NCI-H510A (cell line): ENCODE results near the gene SCO1.
"Not testable (repeated sequence)": the region's sequence is repeated elsewhere in the genome, so short reads cannot be mapped to it uniquely, and the experiment has no call there.

Experiments
- DNase-seq: peaks from one replicate; lab custom pipeline; 2025; lab: John Stamatoyannopoulos, UW

Gene SCO1

DNA sequence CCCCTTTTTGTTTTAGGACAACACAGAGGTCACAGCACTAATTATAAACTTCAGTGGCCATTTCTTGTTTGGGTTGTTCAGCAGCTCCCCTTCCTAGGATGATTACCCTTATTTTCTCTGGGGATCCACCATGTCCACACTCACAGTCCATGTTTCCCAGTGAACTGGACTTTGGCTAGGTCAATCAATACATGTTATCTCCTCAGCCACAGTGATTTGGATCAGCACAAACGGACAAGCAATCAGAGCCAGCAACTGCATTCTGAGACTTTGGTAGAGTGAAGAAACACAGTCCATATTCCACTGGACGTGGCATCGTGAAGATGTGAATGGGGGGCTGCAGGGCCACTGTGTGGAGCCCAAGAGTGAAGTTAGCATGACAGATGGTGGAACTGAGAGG lies 27.9 kb upstream of the SCO1 start:
- no peak for DNase-seq

DNA sequence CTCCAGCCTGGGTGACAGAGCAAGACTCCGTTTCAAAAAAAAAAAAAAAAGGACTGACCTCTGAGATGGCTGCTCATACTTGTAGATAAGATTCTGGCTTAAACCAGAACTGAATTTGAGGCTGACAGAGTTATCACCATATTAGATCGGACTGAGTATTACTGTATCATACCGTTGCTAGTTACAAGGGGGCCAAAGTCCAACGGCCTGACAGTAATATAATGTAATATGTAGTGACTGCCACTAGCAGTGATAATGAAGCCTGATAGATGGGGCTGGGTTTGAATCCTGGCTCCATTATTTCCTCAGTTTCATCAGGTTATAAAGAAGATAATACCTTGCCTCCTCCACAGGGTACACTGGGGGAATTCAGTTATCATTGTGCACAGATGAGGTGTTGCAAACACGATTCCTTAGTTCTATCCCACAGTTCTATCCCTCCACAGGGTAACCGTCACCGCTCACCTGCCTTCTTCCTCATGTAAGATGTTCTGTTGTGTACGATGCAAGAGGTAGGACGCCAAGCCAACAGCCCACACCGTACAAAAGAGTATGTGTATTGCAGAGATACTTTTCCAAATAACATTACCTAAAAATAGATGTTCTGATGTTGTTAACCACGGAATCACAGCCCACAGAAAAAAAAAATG lies 27.3 kb upstream of the SCO1 start:
- DNase-seq, result no peak

DNA sequence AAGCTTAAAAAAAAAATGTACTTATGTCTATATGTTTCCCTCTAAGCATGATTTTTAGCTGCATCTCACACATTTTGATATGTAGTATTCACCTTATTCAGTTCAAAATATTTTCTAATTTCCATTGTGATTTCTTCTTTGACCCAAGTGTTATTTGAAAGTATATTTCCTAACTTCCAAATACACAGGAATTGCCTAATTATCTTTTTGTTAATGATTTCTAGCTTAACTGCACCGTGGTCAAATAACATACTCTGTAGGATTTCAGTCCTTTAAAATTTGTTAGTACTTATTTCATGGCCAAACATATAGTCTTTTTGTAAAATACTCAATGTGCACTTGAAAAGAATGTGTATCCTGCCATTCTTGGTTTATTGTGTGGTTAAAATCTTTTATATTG lies 21.2 kb upstream of the SCO1 start:
- no peak for DNase-seq

DNA sequence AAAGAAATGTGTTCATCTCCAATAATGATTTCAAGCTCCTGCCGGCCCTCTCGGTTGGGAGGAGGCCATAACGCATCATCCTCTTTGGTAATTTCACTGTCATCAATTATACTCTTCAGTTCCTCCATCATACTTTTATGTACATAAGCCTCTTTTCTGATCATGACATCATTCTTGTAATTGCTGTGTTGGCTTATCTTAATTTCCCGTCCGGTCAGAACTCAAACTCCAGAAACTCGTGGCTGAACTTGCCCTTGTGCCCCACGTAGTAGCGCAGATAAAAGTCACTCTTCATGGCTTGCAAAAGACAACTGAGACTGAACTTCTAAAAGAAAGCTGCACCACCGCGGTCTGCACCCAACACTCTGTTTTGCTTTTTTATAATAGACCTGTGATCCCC lies 18.9 kb upstream of the SCO1 start:
- no peak for DNase-seq

DNA sequence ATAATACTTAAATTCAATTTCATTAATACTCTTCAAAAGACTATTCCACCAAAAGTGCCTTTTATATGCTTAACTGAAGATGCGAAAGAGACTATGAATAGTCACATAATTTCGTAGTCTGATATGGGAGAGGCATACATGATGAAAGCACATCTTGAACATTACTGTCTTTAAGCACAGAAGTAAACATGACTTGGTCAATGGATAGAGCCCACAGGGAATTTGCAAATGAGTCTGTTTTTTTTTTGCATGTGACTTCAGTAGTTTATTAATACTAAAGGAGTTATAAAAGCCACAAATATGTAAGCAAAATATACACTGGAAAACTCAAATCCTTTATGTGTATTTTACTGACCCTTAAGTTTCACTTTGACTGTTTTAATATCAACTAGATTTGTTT lies 16.0 kb upstream of the SCO1 start:
- DNase-seq, result no peak

DNA sequence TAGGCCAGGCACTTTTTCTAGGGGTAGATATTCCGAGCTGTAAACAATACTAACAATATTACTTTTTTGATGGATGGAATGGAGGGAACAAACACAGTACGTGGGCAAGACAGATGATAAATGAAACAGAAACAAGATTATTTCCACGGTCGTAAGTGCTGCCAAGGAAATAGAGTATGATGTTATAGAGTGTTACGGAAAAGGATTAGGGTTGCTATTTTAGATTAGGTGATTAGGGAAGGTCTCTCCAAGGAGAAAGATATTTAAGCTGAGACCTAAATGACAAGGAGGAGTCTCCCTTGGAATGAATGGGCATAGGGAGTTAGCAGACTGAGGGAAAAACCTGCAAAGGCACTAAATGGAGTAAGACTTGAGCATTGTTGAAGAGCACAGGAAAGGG lies 8.4 kb upstream of the SCO1 start:
- no peak for DNase-seq

DNA sequence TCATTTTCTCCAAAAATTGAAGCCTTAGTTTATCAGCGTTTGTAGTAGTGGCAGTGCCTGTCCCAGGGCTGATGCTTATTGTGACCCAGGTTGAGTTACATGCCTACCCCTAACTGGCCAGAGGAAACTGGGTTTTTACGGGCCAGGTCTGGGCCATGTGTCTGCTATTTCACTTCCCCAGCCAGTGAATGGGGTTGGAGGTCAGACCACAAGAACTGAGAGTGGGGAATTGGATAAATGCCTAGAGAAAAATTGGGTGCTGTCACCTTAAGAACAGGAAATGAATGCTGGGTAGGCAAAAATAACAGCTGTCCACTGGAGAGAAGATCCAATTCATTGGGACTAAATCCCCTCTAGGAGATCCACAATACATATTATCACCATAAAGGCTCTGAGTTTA lies 5.2 kb upstream of the SCO1 start:
- no peak for DNase-seq

DNA sequence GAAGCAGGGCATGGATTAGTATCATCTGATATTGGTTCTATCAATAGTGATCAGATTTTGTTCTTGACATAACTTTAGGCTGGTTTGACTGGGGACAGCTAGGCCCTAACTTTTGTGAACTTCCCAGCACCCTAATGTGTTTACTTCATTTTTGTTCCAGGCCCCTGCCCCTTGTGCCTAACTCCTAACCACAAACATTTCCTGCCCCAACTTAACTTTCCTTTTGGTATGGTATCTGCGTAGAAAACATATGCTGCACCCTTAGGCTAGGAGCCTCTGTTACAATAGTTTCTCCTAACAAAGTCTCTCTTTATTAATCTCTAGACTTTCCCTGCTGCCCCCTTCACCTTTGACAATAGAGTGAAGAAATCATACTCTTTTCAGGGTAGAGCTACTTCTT lies 2.5 kb upstream of the SCO1 start:
- DNase-seq, result no peak

DNA sequence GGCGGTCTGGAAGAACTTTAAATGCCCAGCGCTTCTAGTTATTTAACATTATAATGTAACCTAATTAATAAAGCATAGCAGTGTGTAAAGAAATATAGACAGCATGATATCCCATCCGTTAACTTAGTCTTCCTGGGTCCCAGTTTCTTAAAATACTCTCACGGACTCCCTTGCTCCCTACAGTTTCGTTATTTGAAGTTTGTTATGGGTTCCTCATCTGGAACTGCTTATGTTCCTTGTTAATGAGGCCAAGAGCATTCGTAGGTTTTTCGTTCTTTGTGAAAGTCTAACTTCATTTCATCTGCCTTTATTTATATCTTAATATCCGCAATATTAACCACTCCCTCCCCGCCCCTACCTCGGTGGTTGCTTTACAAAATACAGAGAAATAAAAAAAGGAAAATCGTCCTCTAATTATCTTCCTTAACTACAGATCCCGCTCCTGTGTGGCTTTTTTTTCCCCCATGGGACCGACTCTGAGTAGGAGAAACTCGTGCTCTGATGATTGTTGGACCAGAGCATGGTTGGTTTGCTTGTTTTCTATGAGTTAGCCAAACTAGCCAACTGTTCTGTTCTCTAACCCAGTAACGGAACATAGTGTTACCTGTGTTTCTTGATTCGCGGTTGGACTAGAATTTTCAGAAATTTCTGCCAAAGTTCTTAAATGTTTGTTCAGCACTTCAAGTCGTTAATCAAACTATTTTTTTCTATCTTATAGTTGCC lies 924 bp upstream of the SCO1 start:
- no peak for DNase-seq

DNA sequence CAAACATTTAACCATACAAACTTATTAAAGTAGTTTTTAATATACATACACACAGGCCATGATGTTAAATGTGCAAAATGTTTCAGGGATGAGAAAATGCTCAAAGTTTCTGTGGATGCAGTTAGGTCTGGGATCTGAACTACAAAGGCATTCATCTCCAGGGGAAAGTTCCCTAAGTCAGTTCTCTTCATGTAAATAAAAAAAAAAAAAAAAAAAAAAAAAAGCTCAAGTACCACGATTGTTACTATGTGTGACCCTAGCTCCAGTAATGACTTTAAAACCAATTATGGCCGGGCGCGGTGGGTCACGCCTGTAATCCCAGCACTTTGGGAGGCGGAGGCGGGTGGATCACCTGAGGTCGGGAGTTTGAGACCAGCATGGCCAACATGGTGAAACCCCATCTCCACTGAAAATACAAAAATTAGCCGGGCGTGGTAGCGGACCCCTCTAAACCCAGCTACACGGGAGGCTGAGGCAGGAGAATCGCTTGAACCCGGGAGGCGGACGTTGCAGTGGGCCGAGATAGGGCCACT lies 1.4 kb downstream of the SCO1 start:
- not testable (repeated sequence) for DNase-seq

DNA sequence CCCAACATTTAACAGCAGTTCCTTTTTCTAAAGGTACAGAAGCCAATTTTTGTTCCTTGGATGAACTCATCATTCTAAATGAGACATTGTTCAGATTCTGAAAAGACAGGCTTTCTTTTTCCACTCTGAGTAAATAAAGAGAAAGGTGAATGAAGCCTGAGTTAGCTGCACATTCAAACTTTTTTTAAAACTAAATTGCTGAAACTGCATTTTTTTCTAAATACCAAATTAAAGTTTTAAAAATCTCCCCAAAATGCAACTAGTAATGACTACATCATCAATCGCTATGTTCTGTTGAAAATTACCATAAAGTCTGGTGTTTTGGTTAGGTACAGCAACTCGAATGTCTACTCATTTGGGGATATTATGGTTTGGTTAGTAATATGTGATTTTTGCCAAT lies 9.8 kb downstream of the SCO1 start:
- no peak for DNase-seq

DNA sequence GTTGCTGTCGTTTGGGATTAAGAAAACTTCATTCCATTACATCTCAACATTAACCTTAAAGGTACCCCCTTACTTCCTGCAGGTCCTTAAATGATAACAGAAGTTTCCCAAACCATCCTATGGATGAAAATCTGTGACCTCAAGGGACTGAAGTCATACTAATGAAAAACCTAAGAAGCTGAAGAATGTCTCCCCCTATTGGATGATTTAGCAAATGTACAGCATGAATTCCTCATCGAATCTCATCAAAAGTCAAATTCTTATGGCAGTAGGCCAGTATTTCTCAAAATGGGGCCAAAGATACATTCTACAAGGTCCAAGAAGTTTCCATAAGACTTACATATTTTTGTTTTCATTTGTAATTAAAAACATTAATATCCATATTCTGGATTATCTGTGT lies 13.5 kb downstream of the SCO1 start:
- no peak for DNase-seq

DNA sequence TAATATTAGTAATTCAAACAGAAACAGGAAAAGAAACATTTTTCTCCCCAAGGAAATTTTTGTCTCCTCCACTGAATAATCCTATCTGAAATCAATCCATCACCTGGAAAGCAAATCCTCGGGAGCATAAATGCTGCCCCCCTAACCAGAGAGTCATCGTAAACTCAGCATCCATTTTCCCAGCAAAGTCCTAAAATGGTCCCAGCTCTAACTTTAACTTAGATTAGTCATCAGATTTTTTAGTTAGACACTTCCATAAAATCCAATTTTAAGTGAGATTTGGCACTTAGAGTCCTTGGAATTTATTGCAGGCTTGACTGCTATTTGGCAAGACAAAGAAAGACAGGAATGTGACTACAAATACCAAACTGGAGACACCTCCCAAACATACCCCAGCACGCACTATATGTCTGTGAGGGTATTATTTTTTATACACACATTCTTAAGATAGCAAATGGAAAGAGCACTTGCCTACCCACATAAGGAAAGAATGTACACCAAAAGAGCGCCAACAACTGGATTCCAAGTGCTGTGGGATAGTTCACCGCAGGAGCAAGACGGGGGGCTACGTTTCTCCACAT lies 15.4 kb downstream of the SCO1 start:
- DNase-seq, result no peak

DNA sequence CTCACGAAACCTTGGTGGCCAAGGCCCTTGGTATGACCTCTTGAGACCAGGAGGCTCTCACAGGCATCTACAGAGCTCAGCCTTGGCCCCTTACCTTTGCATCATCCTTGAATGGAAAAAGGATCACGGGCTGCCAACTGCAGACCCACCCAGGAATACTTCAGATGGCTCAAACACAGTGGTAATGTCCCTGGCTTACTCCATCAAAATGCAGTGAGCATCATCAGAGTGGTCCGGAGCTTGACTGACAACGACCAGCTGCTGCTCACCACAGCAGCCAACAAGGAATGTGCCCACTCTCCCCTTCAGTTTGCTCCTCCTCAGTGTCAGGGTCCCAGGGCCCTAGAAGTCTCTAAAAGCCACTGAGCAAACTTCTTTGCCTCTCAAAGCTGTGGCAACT lies 22.6 kb downstream of the SCO1 start:
- DNase-seq, result no peak

DNA sequence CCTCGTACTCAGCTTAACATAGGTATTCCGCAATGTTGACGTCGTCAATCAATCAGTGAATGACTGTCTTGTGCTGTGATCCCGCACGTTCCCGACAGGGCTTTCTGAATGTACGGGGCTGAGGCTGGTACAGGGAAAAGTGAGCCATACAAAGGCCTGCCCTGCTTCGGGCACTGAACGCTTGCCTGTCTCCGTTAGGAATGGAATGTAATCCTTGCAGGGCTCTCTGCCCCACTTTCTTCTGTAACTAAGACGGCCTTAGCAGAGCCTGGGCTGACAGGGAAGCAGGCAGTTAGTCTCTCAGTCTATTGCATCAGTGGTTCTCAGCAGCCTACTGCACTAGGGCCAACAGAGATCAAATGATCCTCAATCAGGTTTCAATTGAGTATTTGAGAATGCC lies 24.0 kb downstream of the SCO1 start:
- DNase-seq, result no peak

DNA sequence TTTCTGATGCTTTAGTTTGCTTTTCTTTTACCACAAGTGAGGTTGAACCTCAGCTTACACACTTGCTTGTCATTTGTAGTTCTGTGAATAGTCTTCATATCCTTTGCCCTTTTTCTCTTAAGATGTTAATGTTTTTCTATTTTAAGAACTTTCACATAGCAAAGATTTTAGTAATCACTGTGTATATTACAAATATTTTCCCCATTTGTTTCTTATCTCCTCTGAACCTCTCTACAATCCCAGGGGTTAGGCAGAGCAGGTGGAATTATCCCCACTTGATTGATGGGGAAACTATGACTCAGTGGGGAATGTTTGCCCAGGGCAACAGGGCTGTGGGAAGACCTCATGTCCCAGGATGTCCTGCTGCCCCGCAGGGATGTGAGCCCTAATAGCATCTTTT lies 28.6 kb downstream of the SCO1 start:
- no peak for DNase-seq

DNA sequence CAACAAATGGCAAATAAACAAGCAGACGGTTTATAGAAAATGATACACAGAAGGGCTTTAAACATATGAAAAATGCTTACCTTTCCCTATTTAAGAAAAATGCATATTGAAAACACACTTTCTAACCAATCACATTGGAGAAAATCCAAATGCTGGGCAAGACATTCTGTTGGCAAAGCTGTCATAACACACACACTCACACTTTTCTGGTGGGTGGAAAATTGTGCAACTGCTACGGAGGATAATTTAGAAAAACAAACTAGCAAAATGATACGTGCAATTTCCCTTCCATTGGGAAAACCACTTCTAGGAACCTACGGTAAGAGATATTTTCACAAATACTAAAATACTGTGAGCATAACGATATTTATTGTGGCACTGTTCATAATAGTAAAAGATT lies 30.4 kb downstream of the SCO1 start:
- DNase-seq, result no peak

DNA sequence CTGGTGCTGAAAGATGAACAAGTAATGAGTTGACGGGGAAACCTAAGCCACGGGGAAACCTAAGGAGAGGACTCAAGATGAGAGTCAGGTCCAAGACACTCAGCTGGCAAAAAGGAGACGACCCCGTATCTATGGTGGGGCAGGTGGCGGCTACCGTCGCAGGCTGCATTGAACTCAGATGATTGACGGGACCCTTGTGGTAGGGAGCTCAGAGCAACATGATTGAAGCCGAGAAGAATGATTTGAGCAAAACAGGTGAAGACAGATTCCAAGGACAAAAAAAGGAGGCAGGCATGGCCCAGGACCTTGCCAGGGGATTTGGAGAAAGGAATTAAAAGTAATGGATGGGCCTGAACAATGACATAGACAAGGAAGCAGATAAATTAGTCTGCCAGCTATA lies 32.8 kb downstream of the SCO1 start:
- DNase-seq, result no peak

DNA sequence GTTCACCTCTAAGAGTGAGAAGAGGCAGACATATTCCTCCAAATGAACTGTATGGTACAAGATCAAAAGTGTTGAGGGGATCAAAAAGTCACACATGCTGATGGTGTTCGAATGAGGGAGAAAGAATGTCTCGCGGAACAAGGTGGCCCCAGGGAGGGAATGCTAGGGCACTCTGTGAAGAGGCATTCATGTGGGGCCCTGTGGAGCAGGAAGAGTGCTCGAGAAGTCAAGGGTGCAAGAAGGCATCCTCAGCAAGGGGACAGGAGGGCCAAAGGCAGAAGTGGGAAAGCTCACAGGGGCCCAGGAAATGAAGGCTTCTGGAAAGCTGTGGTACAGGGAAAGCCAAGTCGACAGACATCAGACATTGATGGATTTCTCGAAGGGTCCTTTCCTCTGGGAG lies 34.1 kb downstream of the SCO1 start:
- no peak for DNase-seq

DNA sequence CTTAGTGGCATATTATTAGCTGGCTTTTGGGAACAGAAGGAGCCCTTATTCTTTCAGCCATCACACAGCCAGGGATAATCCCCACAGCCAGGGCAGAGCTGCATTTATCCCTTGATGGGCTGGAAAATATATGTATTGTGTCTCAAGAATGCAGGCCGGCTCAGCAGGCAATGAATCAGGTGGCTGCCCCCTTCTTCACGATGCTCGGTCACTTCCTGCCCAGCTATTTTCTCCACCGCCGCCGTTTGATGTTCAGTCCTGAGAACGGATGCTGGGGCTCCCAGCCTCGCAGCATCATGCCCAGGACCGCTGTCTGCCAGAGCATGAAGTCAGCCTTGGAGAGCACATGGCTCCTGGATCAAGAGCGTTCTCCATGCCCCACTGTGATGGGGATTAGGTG lies 35.9 kb downstream of the SCO1 start:
- no peak for DNase-seq

DNA sequence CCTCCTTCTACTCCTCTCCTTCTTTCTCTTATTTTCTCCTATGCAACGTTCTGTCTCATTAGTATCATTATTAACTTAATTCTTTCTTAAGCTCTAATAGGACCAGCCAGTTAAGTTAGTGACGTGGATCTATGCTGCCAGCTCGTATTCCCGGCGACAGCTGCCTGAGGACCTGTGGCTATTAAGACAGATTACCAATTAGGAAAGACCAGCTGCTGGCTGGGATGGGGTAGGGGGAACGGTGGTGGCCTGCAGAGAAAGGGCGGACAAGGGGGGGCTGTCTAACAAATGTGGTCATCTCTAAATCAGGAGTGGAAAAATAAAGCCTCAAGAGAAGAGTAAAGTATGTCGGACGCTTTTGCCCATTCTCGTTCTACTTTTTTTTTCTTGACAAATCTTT lies 39.5 kb downstream of the SCO1 start:
- no peak for DNase-seq

DNA sequence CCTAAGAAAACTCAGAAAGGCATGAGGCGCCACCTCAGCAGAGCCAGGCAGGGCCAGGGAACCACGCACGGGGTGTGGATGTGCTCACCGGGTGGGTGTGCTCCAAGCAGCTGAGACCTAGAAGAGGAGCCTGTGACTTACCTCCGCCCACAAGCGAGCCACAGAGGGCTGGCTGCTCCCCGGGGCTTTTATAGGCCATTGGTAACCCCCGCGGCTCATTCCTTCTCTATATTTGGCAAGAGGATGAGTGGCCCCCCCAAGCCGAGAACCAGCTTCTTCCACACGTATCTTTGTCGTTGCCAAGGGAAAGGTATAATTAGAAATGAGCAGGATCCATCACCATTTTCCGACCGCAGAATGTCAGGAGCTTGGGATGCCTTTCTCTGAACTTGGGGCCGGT lies 40.2 kb downstream of the SCO1 start, which contains the start of gene MYH3:
MYH3 (minus strand) TSS at position 162 of the 400 bp plus-strand sequence. CDS start 2,245 bp downstream, outside the sequence.
- no peak for DNase-seq

DNA sequence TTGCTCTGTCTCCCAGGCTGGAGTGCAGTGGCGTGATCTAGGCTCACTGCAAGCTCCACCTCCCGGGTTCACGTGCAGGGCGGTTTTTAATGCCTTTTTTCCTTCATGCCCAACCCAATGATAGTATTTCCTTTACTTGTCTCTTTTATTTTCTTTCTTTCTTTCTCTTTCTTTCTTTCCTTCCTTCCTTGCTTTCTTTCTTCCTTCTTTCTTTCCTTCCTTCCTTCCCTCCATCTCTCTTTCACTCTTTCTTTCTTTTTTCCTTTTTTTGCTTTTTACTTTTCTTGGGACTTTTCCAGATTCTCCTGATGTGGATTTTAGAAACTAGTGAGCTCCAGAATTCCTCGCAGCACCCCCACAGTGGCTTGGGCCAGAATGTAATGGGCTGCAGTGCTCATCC lies 43.3 kb downstream of the SCO1 start:
- DNase-seq, result no peak
